8988T (cell line): ENCODE results near the gene PTPRE.

Experiments used
- DNase-seq: peaks from one replicate; pipeline ENCODE4 v3.0.0; 2011

Gene PTPRE

GRCh38 chr10:127959428-127959827, 52.5 kb downstream of the PTPRE start:
- no peak for DNase-seq

GRCh38 chr10:127961071-127961470, 54.2 kb downstream of the PTPRE start:
- no peak for DNase-seq

GRCh38 chr10:127962205-127962604, 55.3 kb downstream of the PTPRE start:
- DNase-seq, result no peak

GRCh38 chr10:127963136-127963535, 56.2 kb downstream of the PTPRE start:
- no peak for DNase-seq

GRCh38 chr10:127964621-127965020, 57.7 kb downstream of the PTPRE start:
- no peak for DNase-seq

- no peak for DNase-seq
Measured at GRCh38 chr10:127966875-127967274, 60.0 kb downstream of the PTPRE start.

GRCh38 chr10:127968027-127968441, 61.1 kb downstream of the PTPRE start:
- DNase-seq, result no peak

GRCh38 chr10:127968659-127969058, 61.8 kb downstream of the PTPRE start:
- DNase-seq, result no peak

GRCh38 chr10:127971101-127971946, 64.4 kb downstream of the PTPRE start:
- DNase-seq, result no peak

- no peak for DNase-seq
Measured at GRCh38 chr10:127971963-127972615, 65.2 kb downstream of the PTPRE start.

- no peak for DNase-seq
Measured at GRCh38 chr10:127972751-127973357, 66.0 kb downstream of the PTPRE start.

GRCh38 chr10:127973791-127974311, 66.9 kb downstream of the PTPRE start:
- DNase-seq, result no peak

GRCh38 chr10:127974911-127975310, 68.0 kb downstream of the PTPRE start:
- no peak for DNase-seq

- DNase-seq, result no peak
Measured at GRCh38 chr10:127976286-127976685, 69.4 kb downstream of the PTPRE start.

GRCh38 chr10:127976701-127977356, 69.9 kb downstream of the PTPRE start:
- no peak for DNase-seq

GRCh38 chr10:127977357-127978009, 70.6 kb downstream of the PTPRE start:
- no peak for DNase-seq

- DNase-seq, result no peak
Measured at GRCh38 chr10:127978481-127978880, 71.6 kb downstream of the PTPRE start.

- no peak for DNase-seq
Measured at GRCh38 chr10:127979045-127979444, 72.1 kb downstream of the PTPRE start.

GRCh38 chr10:127979566-127979965, 72.7 kb downstream of the PTPRE start:
- no peak for DNase-seq

- DNase-seq, result no peak
Measured at GRCh38 chr10:127980898-127981297, 74.0 kb downstream of the PTPRE start.

GRCh38 chr10:127982601-127983000, 75.7 kb downstream of the PTPRE start:
- DNase-seq, result no peak

GRCh38 chr10:127983344-127984100, 76.6 kb downstream of the PTPRE start:
- DNase-seq, result no peak
